Measurements from ENCODE around the gene AQP9.

DNA sequence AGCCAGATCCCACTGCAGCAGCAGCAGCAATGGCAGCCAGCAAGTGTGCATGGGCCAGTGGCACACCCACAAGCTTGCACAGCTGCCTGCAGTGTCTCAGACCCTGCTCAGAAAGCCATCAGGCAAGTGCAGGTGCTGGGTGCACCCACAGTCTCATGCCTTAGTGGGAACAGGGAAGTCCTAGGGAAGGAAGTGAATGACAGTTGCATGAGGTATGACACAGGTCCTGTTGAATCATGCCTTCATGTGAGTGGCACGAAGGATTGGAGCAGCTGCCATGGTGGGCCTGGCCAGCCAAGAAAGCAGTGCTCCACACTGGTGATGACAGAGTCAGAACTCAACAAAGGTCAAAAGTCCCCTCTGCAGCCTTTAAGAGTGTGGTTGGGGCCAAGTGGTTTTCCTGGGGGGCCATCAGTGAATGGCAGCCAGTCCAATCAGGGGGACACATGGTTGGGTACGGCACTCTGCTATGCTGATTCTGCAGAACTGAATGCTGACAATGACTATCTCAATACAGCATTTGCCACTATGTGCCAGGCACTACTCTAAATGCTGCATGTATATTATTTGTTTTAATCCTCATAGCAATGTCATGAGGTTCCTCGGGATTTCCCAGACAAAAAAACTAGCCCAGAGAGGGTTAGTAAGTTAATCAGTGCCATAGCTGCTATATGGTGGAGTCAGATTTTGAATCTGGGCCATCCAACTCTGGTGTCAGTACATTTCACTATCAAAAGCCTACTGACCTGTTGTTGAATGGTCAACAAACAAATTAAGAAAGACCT, 94.3 kb downstream of the AQP9 start:
- TF ChIP-seq, protein P1, sequence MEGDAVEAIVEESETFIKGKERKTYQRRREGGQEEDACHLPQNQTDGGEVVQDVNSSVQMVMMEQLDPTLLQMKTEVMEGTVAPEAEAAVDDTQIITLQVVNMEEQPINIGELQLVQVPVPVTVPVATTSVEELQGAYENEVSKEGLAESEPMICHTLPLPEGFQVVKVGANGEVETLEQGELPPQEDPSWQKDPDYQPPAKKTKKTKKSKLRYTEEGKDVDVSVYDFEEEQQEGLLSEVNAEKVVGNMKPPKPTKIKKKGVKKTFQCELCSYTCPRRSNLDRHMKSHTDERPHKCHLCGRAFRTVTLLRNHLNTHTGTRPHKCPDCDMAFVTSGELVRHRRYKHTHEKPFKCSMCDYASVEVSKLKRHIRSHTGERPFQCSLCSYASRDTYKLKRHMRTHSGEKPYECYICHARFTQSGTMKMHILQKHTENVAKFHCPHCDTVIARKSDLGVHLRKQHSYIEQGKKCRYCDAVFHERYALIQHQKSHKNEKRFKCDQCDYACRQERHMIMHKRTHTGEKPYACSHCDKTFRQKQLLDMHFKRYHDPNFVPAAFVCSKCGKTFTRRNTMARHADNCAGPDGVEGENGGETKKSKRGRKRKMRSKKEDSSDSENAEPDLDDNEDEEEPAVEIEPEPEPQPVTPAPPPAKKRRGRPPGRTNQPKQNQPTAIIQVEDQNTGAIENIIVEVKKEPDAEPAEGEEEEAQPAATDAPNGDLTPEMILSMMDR (IDR thresholded peaks at IDR 0.05), result no peak
- no peak for TF ChIP-seq POLR2A (IDR thresholded peaks at IDR 0.05)
